ENCODE results near the gene MCU.

Gene MCU

GRCh38 chr10:72720814-72721660, 29.1 kb downstream of the MCU start:
- TF ChIP-seq L3MBTL2 (conservative IDR thresholded peaks at IDR 0.05) (no peak), ZNF384 (IDR thresholded peaks at IDR 0.05) (no peak), SP1 (IDR thresholded peaks at IDR 0.05) (no peak), ELF4 (IDR thresholded peaks at IDR 0.05) (no peak), ARNT (IDR thresholded peaks at IDR 0.05) (no peak), PKNOX1 (IDR thresholded peaks at IDR 0.05) (no peak), FOXK2 (IDR thresholded peaks at IDR 0.05) (no peak)
- POLR2A ChIA-PET = no interaction called here
- CTCF ChIA-PET = no interaction called here
- DNase-seq (ENCODE audit: extremely low spot score) = no peak

- DNase-seq (ENCODE audit: extremely low spot score) = no peak
- CTCF ChIA-PET = no interaction called here
- POLR2A ChIA-PET = interaction anchor here (1.1 kb wide), 1 partner anchor 10 kb away, joined by 3 read pairs; no protein-coding TSS in a partner anchor
- no peak for TF ChIP-seq PKNOX1 (IDR thresholded peaks at IDR 0.05)
- TF ChIP-seq SUZ12 (IDR thresholded peaks at IDR 0.05) = no peak
- no peak for TF ChIP-seq HDGF (IDR thresholded peaks at IDR 0.05; ENCODE audit: borderline replicate concordance)
- no peak for TF ChIP-seq NFRKB (IDR thresholded peaks at IDR 0.05)
- no peak for TF ChIP-seq BHLHE40 (IDR thresholded peaks at IDR 0.05; ENCODE audit: borderline replicate concordance)
- no peak for TF ChIP-seq FOXM1 (IDR thresholded peaks at IDR 0.05; ENCODE audit: borderline replicate concordance)
- TF ChIP-seq ARNT (IDR thresholded peaks at IDR 0.05) = no peak
- TF ChIP-seq ELF4 (IDR thresholded peaks at IDR 0.05) = no peak
- no peak for TF ChIP-seq FOXK2 (IDR thresholded peaks at IDR 0.05)
Measured at GRCh38 chr10:72727130-72727529, 35.2 kb downstream of the MCU start.

GRCh38 chr10:72728462-72728861, 36.5 kb downstream of the MCU start:
- CTCF ChIA-PET = no interaction called here
- POLR2A ChIA-PET = no interaction called here
- TF ChIP-seq FOXK2 (IDR thresholded peaks at IDR 0.05) (no peak), LEF1 (IDR thresholded peaks at IDR 0.05; ENCODE audit: borderline replicate concordance) (no peak), ZNF384 (IDR thresholded peaks at IDR 0.05) (no peak), SUZ12 (IDR thresholded peaks at IDR 0.05) (no peak)
- no peak for DNase-seq (ENCODE audit: extremely low spot score)

GRCh38 chr10:72729528-72729927, 37.6 kb downstream of the MCU start:
- no peak for DNase-seq (ENCODE audit: extremely low spot score)
- TF ChIP-seq ZNF384 (IDR thresholded peaks at IDR 0.05) (no peak), CTBP1 (IDR thresholded peaks at IDR 0.05; ENCODE audit: borderline replicate concordance) (no peak), SUZ12 (IDR thresholded peaks at IDR 0.05) (no peak), ARNT (IDR thresholded peaks at IDR 0.05) (no peak)
- CTCF ChIA-PET = no interaction called here
- POLR2A ChIA-PET = no interaction called here

- ChIA-PET CTCF (no interaction called here), POLR2A (no interaction called here)
- DNase-seq (ENCODE audit: extremely low spot score) = no peak
- TF ChIP-seq ZNF384 (IDR thresholded peaks at IDR 0.05) (no peak), L3MBTL2 (conservative IDR thresholded peaks at IDR 0.05) (no peak), FOXK2 (IDR thresholded peaks at IDR 0.05) (no peak), ARNT (IDR thresholded peaks at IDR 0.05) (no peak), ELF4 (IDR thresholded peaks at IDR 0.05) (no peak), PKNOX1 (IDR thresholded peaks at IDR 0.05) (no peak), SP1 (IDR thresholded peaks at IDR 0.05) (no peak), HDGF (IDR thresholded peaks at IDR 0.05; ENCODE audit: borderline replicate concordance) (no peak)
Measured at GRCh38 chr10:72730479-72730878, 38.5 kb downstream of the MCU start.

- TF ChIP-seq HDGF (IDR thresholded peaks at IDR 0.05; ENCODE audit: borderline replicate concordance) (no peak), FOXM1 (IDR thresholded peaks at IDR 0.05; ENCODE audit: borderline replicate concordance) (no peak), LEF1 (IDR thresholded peaks at IDR 0.05; ENCODE audit: borderline replicate concordance) (no peak)
- CTCF ChIA-PET = no interaction called here
- no peak for DNase-seq (ENCODE audit: extremely low spot score)
- POLR2A ChIA-PET = no interaction called here
Measured at GRCh38 chr10:72731916-72732419, 40.0 kb downstream of the MCU start.

- CTCF ChIA-PET = no interaction called here
- TF ChIP-seq ARNT (IDR thresholded peaks at IDR 0.05) (no peak), ELF4 (IDR thresholded peaks at IDR 0.05) (no peak), BHLHE40 (IDR thresholded peaks at IDR 0.05; ENCODE audit: borderline replicate concordance) (no peak), NFRKB (IDR thresholded peaks at IDR 0.05) (no peak), ZNF384 (IDR thresholded peaks at IDR 0.05) (no peak), CTBP1 (IDR thresholded peaks at IDR 0.05; ENCODE audit: borderline replicate concordance) (no peak), TARDBP (IDR thresholded peaks at IDR 0.05) (no peak), FOXM1 (IDR thresholded peaks at IDR 0.05; ENCODE audit: borderline replicate concordance) (no peak), HDGF (IDR thresholded peaks at IDR 0.05; ENCODE audit: borderline replicate concordance) (no peak), FOXA1 (IDR thresholded peaks at IDR 0.05) (no peak), LEF1 (IDR thresholded peaks at IDR 0.05; ENCODE audit: borderline replicate concordance) (no peak)
- no peak for DNase-seq (ENCODE audit: extremely low spot score)
- POLR2A ChIA-PET = no interaction called here
Measured at GRCh38 chr10:72732521-72732920, 40.6 kb downstream of the MCU start.

Data from HEK293T (cell line).